ENCODE measurements around the gene PHF2.
"Not testable (repeated sequence)": the region's sequence is repeated elsewhere in the genome, so short reads cannot be mapped to it uniquely, and the experiment has no call there.

Gene PHF2

GRCh38 chr9:93664549-93665120, 88.3 kb downstream of the PHF2 start:
- no peak for DNase-seq (ENCODE audit: low read depth, low spot score)
- H3K4me3 ChIP-seq (ENCODE audit: low read depth, low read length) = no peak overlapping the region
- no peak for TF ChIP-seq CTCF (IDR thresholded peaks at IDR 0.05; ENCODE audit: insufficient read depth, low read length, missing control alignments)
- ChIA-PET POLR2A (no interaction called here), CTCF (interaction anchor here (1.1 to 2.2 kb wide), 2 partner anchors 16 to 98 kb away, joined by 3 to 7 read pairs; no protein-coding TSS in a partner anchor)

GRCh38 chr9:93665128-93665636, 88.8 kb downstream of the PHF2 start:
- TF ChIP-seq CTCF (IDR thresholded peaks at IDR 0.05; ENCODE audit: insufficient read depth, low read length, missing control alignments) = no peak
- no peak for DNase-seq (ENCODE audit: low read depth, low spot score)
- ChIA-PET POLR2A (no interaction called here), CTCF (interaction anchor here (1.1 to 2.2 kb wide), 2 partner anchors 16 to 99 kb away, joined by 3 to 7 read pairs; no protein-coding TSS in a partner anchor)
- no peak overlapping the region for H3K4me3 ChIP-seq (ENCODE audit: low read depth, low read length)

GRCh38 chr9:93665637-93666438, 89.5 kb downstream of the PHF2 start:
- H3K4me3 ChIP-seq (ENCODE audit: low read depth, low read length) = no peak overlapping the region
- TF ChIP-seq CTCF (IDR thresholded peaks at IDR 0.05; ENCODE audit: insufficient read depth, low read length, missing control alignments) = no peak
- ChIA-PET POLR2A (no interaction called here), CTCF (interaction anchor here (1.1 to 2.2 kb wide), 2 partner anchors 15 to 100 kb away, joined by 3 to 7 read pairs; no protein-coding TSS in a partner anchor)
- no peak for DNase-seq (ENCODE audit: low read depth, low spot score)

- DNase-seq (ENCODE audit: low read depth, low spot score); H3K4me3 ChIP-seq (ENCODE audit: low read depth, low read length); POLR2A ChIA-PET: not testable (repeated sequence)
- CTCF ChIA-PET = interaction anchor here (2.2 kb wide), 1 partner anchor 15 kb away, joined by 7 read pairs; no protein-coding TSS in a partner anchor
These were observed 90.0 kb downstream of the PHF2 start for GRCh38 chr9:93666439-93666784.

- TF ChIP-seq CTCF (IDR thresholded peaks at IDR 0.05; ENCODE audit: insufficient read depth, low read length, missing control alignments) = no peak
- POLR2A ChIA-PET = no interaction called here
- CTCF ChIA-PET = interaction anchor here (2.0 kb wide), 1 partner anchor 14 kb away, joined by 6 read pairs; no protein-coding TSS in a partner anchor
- no peak overlapping the region for H3K4me3 ChIP-seq (ENCODE audit: low read depth, low read length)
- DNase-seq (ENCODE audit: low read depth, low spot score) = no peak
These were observed 90.6 kb downstream of the PHF2 start for GRCh38 chr9:93667006-93667405.

- ChIA-PET POLR2A (no interaction called here), CTCF (interaction anchor here (2.0 kb wide), 1 partner anchor 14 kb away, joined by 6 read pairs; no protein-coding TSS in a partner anchor)
- DNase-seq (ENCODE audit: low read depth, low spot score) = no peak
- no peak overlapping the region for H3K4me3 ChIP-seq (ENCODE audit: low read depth, low read length)
- TF ChIP-seq CTCF (IDR thresholded peaks at IDR 0.05; ENCODE audit: insufficient read depth, low read length, missing control alignments) = no peak
These were observed 91.2 kb downstream of the PHF2 start for GRCh38 chr9:93667627-93668026.

All from AG04449 (cell line).